CD14-positive monocyte (primary cell): ENCODE measurements around the gene ADAMTS18. TPM values are rescaled to one million over a fixed set of nuclear protein-coding genes. Genes with fewer than 3 reads are reported as not detected.

Source experiments
- DNase-seq, 3 donors: peaks; one replicate each; pipeline ENCODE4 v3.0.0-alpha.2; 2011 to 2022
- H2AFZ ChIP-seq: 2 replicates; pipeline ENCODE4 v1.6.0; 2012; ENCODE audit warnings: mild to moderate bottlenecking, low read depth, low read length, inconsistent platforms; ENCODE audit not compliant: insufficient read depth, poor library complexity, severe bottlenecking
- H3K27ac ChIP-seq, 2 donors: 1 replicate in 1 of 2; 2 replicates in 1 of 2; pipeline ENCODE4 v1.5.1; 2012 to 2013; ENCODE audit warnings: low read length in 2 of 2, control low read depth in 1 of 2, inconsistent platforms in 1 of 2, low read depth in 1 of 2, mild to moderate bottlenecking in 1 of 2
- H3K27me3 ChIP-seq, 2 donors: one replicate each; pipeline versions ENCODE4 v1.6.0 to v1.6.1; 2011 to 2013; ENCODE audit warnings: low read length in 2 of 2; ENCODE audit not compliant: control insufficient read depth in 2 of 2, insufficient read depth in 2 of 2
- H3K36me3 ChIP-seq, 2 donors: replicated peaks in 1 of 2; 1 replicate in 1 of 2; 2 replicates in 1 of 2; pipeline versions ENCODE4 v1.5.1 to v1.6.1; 2012 to 2013; ENCODE audit warnings: low read length in 2 of 2, control low read depth in 1 of 2, inconsistent platforms in 1 of 2, mild to moderate bottlenecking in 1 of 2; ENCODE audit not compliant: insufficient read depth in 2 of 2, control insufficient read depth in 1 of 2
- H3K4me1 ChIP-seq, 2 donors: 1 replicate in 1 of 2; 2 replicates in 1 of 2; pipeline versions ENCODE4 v1.5.1 to v1.6.1; 2012 to 2013; ENCODE audit warnings: low read length in 2 of 2, control low read depth in 1 of 2, inconsistent platforms in 1 of 2, mild to moderate bottlenecking in 1 of 2, moderate library complexity in 1 of 2; ENCODE audit not compliant: insufficient read depth in 2 of 2, control insufficient read depth in 1 of 2
- H3K4me2 ChIP-seq: replicated peaks from 2 replicates; pipeline ENCODE3; 2012; ENCODE audit warnings: low read length, moderate library complexity, mild to moderate bottlenecking; ENCODE audit not compliant: poor library complexity, severe bottlenecking; ENCODE audit errors: extremely low read depth
- H3K4me3 ChIP-seq, 3 experiments: fragments of 200-600 bp in 1 of 3; sonication (generic) in 1 of 3; replicated peaks in 1 of 3; 1 replicate in 2 of 3; 2 replicates in 1 of 3; pipeline ENCODE4 v1.5.1; 2011 to 2013; ENCODE audit warnings: low read length in 3 of 3, mild to moderate bottlenecking in 3 of 3, control low read depth in 2 of 3, low read depth in 2 of 3, inconsistent platforms in 1 of 3, moderate library complexity in 1 of 3
- H3K79me2 ChIP-seq: 2 replicates; pipeline ENCODE4 v1.6.0; 2012; ENCODE audit warnings: mild to moderate bottlenecking, control low read depth, inconsistent platforms, low read length, moderate library complexity; ENCODE audit not compliant: insufficient read depth
- H3K9ac ChIP-seq: 2 replicates; pipeline ENCODE4 v1.6.0; 2017; ENCODE audit warnings: low read length, mild to moderate bottlenecking; ENCODE audit not compliant: insufficient read depth, poor library complexity, severe bottlenecking
- H3K9me3 ChIP-seq, 2 donors: replicated peaks in 1 of 2; 1 replicate in 1 of 2; 2 replicates in 1 of 2; pipeline versions ENCODE4 v1.5.1 to v1.6.1; 2012 to 2013; ENCODE audit warnings: low read length in 2 of 2, control low read depth in 1 of 2; ENCODE audit not compliant: control insufficient read depth in 1 of 2, insufficient read depth in 1 of 2
- H4K20me1 ChIP-seq: 2 replicates; pipeline ENCODE4 v1.6.0; 2012; ENCODE audit warnings: mild to moderate bottlenecking, low read length, control low read depth, moderate library complexity; ENCODE audit not compliant: insufficient read depth
- H3K27ac Mint-ChIP-seq, 7 donors: one replicate each; pipeline ENCODE4 v1.8.0; 2020; ENCODE audit warnings: mild to moderate bottlenecking in 7 of 7, mixed read lengths in 7 of 7, moderate library complexity in 6 of 7, inconsistent platforms in 2 of 7
- H3K27me3 Mint-ChIP-seq, 3 donors: one replicate each; pipeline ENCODE4 v1.8.0; 2021 to 2022; ENCODE audit warnings: low read depth in 3 of 3, mild to moderate bottlenecking in 3 of 3, mixed read lengths in 3 of 3, moderate library complexity in 3 of 3, inconsistent platforms in 1 of 3
- H3K36me3 Mint-ChIP-seq, 2 donors: one replicate each; pipeline ENCODE4 v1.8.0; 2020; ENCODE audit warnings: mixed read lengths in 2 of 2, inconsistent platforms in 1 of 2, mild to moderate bottlenecking in 1 of 2
- H3K4me1 Mint-ChIP-seq: one replicate; pipeline ENCODE4 v1.8.0; 2020; ENCODE audit warnings: mild to moderate bottlenecking, mixed read lengths
- H3K4me3 Mint-ChIP-seq, 2 donors: one replicate each; pipeline ENCODE4 v1.8.0; 2020; ENCODE audit warnings: mild to moderate bottlenecking in 2 of 2, mixed read lengths in 2 of 2, moderate library complexity in 1 of 2
- H3K9me3 Mint-ChIP-seq, 7 donors: one replicate each; pipeline ENCODE4 v1.8.0; 2020 to 2022; ENCODE audit warnings: mixed read lengths in 7 of 7, mild to moderate bottlenecking in 6 of 7, moderate library complexity in 6 of 7, inconsistent platforms in 2 of 7
- WGBS: methylation state at CpG from one replicate; pipeline ENCODE4 v1.1.5; 2013; ENCODE audit warnings: missing lambda C conversion rate; ENCODE audit not compliant: insufficient coverage; 5-methylcytosine and 5-hydroxymethylcytosine counted together
- intact Hi-C, 2 donors: fragments of 100-400 bp; cut with micrococcal nuclease; formaldehyde crosslinking; loops; one replicate each; pipeline versions ENCODE4 v1.15.0 to v1.15.1; 2023
- polyA plus RNA-seq, 3 donors: library from polyadenylated mRNA; depleted of rRNA in 1 of 3; unstranded in 2 of 3; stranded (reverse) in 1 of 3; fragments of 300-500 nt in 2 of 3; fragments of >200 nt in 1 of 3; fragmentation: Illumina TruSeq in 2 of 3; gene quantifications; 1 replicate in 2 of 3; 2 replicates in 1 of 3; pipeline ENCODE4 v1.2.3, GENCODE V29; 2012 to 2021
- TF ChIP-seq, protein P1 (sequence below): fragments of 200-600 bp; IDR thresholded peaks from one replicate; pipeline ENCODE4 v1.8.0; 2022; ENCODE audit warnings: antibody characterized with exemption, mild to moderate bottlenecking

Gene ADAMTS18
- polyA plus RNA-seq, 3 donors = not detected

DNA sequence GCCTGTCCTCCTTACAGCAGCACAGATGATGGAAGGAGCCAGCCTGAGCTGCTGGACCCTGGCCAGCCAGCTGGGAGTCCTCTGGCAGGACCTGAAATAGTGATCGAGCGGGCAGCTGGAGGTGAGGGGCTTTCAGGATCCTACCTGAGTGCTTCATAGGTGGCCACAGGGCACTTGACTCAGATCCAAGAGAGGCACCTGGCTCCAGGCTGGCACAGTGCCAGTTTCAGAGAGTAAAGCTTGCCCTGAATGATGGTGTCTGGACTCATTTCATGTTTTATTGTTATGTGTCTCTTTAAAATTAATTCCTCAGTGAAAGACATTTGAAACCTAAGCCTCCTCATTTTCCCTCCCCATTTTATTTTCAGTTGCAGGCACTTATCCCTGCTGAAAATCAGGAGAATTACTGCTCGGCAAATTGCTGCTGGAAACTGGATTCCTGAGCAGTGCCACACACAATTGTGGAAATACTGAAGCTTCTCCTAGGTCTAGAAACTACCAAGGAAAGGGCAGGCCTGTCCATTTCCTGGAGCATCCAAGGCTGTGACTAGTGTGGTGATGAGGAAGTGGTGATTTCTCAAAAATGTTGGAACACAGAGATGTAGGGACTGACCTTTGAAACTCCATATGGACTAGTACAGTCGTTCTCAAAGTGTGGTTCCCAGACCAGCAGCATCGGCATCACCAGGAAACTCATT, 16.1 kb upstream of the ADAMTS18 start:
- H3K27ac Mint-ChIP-seq = no peak overlapping the region
- intact Hi-C loops = no loop called here
- Histone ChIP-seq H3K9me3 (no peaks in the 10 kb centered on the region), H3K27ac (no peak overlapping the region), H3K4me2 (no peak overlapping the region), H4K20me1 (no peaks in the 10 kb centered on the region), H3K4me1 (no peaks in the 10 kb centered on the region), H3K36me3 (no peaks in the 10 kb centered on the region), H3K79me2 (no peaks in the 10 kb centered on the region), H3K27me3 (no peaks in the 10 kb centered on the region), H3K9ac (no peak overlapping the region), H3K4me3 (no peak overlapping the region), H2AFZ (no peak overlapping the region)
- H3K4me1 Mint-ChIP-seq = no peaks in the 10 kb centered on the region
- H3K27me3 Mint-ChIP-seq = peaks cover 0 to 4% (median 3%) of the 10 kb centered on the region in 3 donors
- 78% methylated on average over 5 of the region's 5 CpGs for WGBS
- H3K4me3 Mint-ChIP-seq = no peak overlapping the region
- TF ChIP-seq, protein P1, sequence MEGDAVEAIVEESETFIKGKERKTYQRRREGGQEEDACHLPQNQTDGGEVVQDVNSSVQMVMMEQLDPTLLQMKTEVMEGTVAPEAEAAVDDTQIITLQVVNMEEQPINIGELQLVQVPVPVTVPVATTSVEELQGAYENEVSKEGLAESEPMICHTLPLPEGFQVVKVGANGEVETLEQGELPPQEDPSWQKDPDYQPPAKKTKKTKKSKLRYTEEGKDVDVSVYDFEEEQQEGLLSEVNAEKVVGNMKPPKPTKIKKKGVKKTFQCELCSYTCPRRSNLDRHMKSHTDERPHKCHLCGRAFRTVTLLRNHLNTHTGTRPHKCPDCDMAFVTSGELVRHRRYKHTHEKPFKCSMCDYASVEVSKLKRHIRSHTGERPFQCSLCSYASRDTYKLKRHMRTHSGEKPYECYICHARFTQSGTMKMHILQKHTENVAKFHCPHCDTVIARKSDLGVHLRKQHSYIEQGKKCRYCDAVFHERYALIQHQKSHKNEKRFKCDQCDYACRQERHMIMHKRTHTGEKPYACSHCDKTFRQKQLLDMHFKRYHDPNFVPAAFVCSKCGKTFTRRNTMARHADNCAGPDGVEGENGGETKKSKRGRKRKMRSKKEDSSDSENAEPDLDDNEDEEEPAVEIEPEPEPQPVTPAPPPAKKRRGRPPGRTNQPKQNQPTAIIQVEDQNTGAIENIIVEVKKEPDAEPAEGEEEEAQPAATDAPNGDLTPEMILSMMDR = no peak
- DNase-seq = no peak
- H3K36me3 Mint-ChIP-seq = no peaks in the 10 kb centered on the region
- peaks cover 0 to 2% (median 0%) of the 10 kb centered on the region in 7 donors for H3K9me3 Mint-ChIP-seq

DNA sequence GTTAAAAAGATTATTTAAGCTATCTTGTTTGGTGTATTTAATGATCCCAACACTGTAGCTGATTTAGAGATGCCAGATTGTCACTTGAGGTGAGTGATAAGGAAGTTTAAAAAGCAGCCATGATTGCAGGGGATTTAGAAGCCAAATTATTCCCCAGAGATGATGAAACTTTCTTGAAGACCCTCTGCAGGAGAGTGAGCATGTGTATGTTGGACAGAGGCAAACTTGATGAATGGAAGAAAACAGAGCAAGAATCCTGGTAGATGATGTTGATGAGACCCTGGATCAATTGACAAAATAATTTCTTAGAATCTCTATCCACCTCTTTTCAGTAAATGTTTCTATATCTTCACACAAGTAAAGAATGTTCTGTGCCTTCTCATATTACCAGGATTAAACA, 14.4 kb upstream of the ADAMTS18 start:
- TF ChIP-seq, protein P1 = no peak
- no peaks in the 10 kb centered on the region for H4K20me1 ChIP-seq
- no peaks in the 10 kb centered on the region for H3K9me3 ChIP-seq
- DNase-seq = no peak
- Mint-ChIP-seq H3K36me3 (no peaks in the 10 kb centered on the region), H3K4me1 (no peaks in the 10 kb centered on the region), H3K27ac (no peak overlapping the region), H3K9me3 (peaks cover 0 to 2% (median 0%) of the 10 kb centered on the region in 7 donors), H3K4me3 (no peak overlapping the region), H3K27me3 (peaks cover 0 to 3% (median 3%) of the 10 kb centered on the region in 3 donors)
- no peak overlapping the region for H3K9ac ChIP-seq
- no peaks in the 10 kb centered on the region for H3K36me3 ChIP-seq
- no peak overlapping the region for H3K4me3 ChIP-seq
- no peak overlapping the region for H2AFZ ChIP-seq
- intact Hi-C loops = no loop called here
- H3K4me2 ChIP-seq = no peak overlapping the region
- H3K27ac ChIP-seq = no peak overlapping the region
- no peaks in the 10 kb centered on the region for H3K79me2 ChIP-seq
- no peaks in the 10 kb centered on the region for H3K4me1 ChIP-seq
- no peaks in the 10 kb centered on the region for H3K27me3 ChIP-seq
